ENCODE results near the gene CNEP1R1. TPM values are rescaled to one million over a fixed set of nuclear protein-coding genes. Genes with fewer than 3 reads are reported as not detected.
"Not testable (repeated sequence)": the region's sequence is repeated elsewhere in the genome, so short reads cannot be mapped to it uniquely, and the experiment has no call there.

The CNEP1R1 gene
- total and polyA plus RNA-seq, 2 of the 4 experiments (the other 2 are of a cell fraction) = 16.1 to 22.0 TPM

DNA sequence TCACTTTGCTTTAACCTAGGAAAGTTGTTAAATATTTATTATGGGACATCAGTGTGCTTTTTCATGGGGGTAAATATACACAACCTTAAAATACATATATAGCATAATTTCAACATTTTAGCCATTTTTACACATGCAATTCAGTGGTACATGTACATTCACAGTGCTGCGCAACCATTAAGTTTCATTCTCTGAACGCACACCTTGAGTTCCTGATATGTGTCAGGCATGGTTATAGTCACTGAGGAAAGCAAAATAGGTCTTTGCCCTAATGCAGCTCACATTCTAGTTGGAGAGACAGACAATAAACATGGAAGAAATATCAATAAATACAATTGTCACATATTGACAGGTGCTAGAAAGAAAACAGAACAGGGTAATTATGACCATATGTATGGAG lies 12.8 kb upstream of the CNEP1R1 start:
- TF ChIP-seq RCOR1 (IDR thresholded peaks at IDR 0.05; ENCODE audit: insufficient replicate concordance, low read length) (no peak), BHLHE40 (IDR thresholded peaks at IDR 0.05; ENCODE audit: low read depth, low read length) (no peak), MAFK (IDR thresholded peaks at IDR 0.05; ENCODE audit: low read depth, low read length) (no peak), POLR2A (IDR thresholded peaks at IDR 0.05; ENCODE audit: low read depth, low read length) (no peak), RAD21 (IDR thresholded peaks at IDR 0.05; ENCODE audit: low read length) (no peak), NFE2L2 (IDR thresholded peaks at IDR 0.05; ENCODE audit: low read depth, low read length) (no peak)
- TF ChIP-seq, protein P1, sequence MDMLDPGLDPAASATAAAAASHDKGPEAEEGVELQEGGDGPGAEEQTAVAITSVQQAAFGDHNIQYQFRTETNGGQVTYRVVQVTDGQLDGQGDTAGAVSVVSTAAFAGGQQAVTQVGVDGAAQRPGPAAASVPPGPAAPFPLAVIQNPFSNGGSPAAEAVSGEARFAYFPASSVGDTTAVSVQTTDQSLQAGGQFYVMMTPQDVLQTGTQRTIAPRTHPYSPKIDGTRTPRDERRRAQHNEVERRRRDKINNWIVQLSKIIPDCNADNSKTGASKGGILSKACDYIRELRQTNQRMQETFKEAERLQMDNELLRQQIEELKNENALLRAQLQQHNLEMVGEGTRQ (IDR thresholded peaks at IDR 0.05; ENCODE audit: low read depth, low read length) = no peak
- TF ChIP-seq, protein P2, sequence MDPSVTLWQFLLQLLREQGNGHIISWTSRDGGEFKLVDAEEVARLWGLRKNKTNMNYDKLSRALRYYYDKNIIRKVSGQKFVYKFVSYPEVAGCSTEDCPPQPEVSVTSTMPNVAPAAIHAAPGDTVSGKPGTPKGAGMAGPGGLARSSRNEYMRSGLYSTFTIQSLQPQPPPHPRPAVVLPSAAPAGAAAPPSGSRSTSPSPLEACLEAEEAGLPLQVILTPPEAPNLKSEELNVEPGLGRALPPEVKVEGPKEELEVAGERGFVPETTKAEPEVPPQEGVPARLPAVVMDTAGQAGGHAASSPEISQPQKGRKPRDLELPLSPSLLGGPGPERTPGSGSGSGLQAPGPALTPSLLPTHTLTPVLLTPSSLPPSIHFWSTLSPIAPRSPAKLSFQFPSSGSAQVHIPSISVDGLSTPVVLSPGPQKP (IDR thresholded peaks at IDR 0.05; ENCODE audit: borderline replicate concordance, low read depth, low read length) = no peak
- Histone ChIP-seq H2BK15ac (ENCODE audit: low read depth, low read length) (no peak overlapping the region), H3K14ac (replicated peaks; ENCODE audit: low read depth, low read length) (no peak overlapping the region), H3K36me3 (ENCODE audit: control insufficient read depth, insufficient read depth, low read length) (no peaks in the 10 kb centered on the region), H2BK120ac (ENCODE audit: low read depth, low read length) (no peak overlapping the region), H3K4me2 (ENCODE audit: low read depth, low read length) (no peak overlapping the region), H2BK20ac (ENCODE audit: low read depth, low read length) (no peak overlapping the region), H4K8ac (ENCODE audit: low read depth in 2 of 2, low read length in 2 of 2) (no peak overlapping the region), H2BK5ac (ENCODE audit: low read depth, low read length, poor library complexity, severe bottlenecking) (no peak overlapping the region), H3K9me1 (ENCODE audit: insufficient read depth, low read length) (no peaks in the 10 kb centered on the region), H3K27ac (ENCODE audit: insufficient read depth, low read length) (no peak overlapping the region), H3K79me1 (ENCODE audit: low read depth in 1 of 2, low read length in 2 of 2) (no peaks in the 10 kb centered on the region), H3K27me3 (ENCODE audit: control insufficient read depth, insufficient read depth, low read length) (no peaks in the 10 kb centered on the region; the same call in 1 of the 2 replicates), H3K56ac (ENCODE audit: extremely low read depth, insufficient read depth, low read length) (no peak overlapping the region), H3K18ac (ENCODE audit: low read depth, low read length) (no peak overlapping the region), H3K4me1 (ENCODE audit: control insufficient read depth, insufficient read depth, low read length) (no peaks in the 10 kb centered on the region), H4K5ac (ENCODE audit: low read depth, low read length) (no peak overlapping the region), H4K20me1 (ENCODE audit: insufficient read depth, low read length) (no peaks in the 10 kb centered on the region), H3K9me3 (ENCODE audit: control insufficient read depth, insufficient read depth, low read length) (no peaks in the 10 kb centered on the region), H4K91ac (ENCODE audit: insufficient read depth, low read depth, low read length) (no peak overlapping the region), H3K23ac (ENCODE audit: low read depth, low read length) (no peak overlapping the region), H2AK9ac (replicated peaks; ENCODE audit: low read depth, low read length, poor library complexity) (no peak overlapping the region), H3K9ac (ENCODE audit: low read depth, low read length) (no peak overlapping the region), H3K4ac (ENCODE audit: low read depth, low read length) (no peak overlapping the region), H3K4me3 (ENCODE audit: insufficient read depth, low read depth, low read length) (no peak overlapping the region), H2AFZ (replicated peaks; ENCODE audit: low read length, poor library complexity) (no peak overlapping the region), H2AK5ac (ENCODE audit: low read depth, low read length) (no peak overlapping the region)
- no TSS peak for BruUV-seq (replicated peaks)
- ChIA-PET CTCF (interaction anchor here (0.6 to 1.0 kb wide), 2 partner anchors 13 to 24 kb away, joined by 3 read pairs; partner anchors contain the start of gene CNEP1R1), POLR2A (ENCODE audit: unreplicated experiment) (no interaction called here)
- ATAC-seq (ENCODE audit: low read depth) (no peak), DNase-seq (no peak)
- in situ Hi-C loops (cut with MboI; ENCODE audit: low sequenced_read_pairs) (no loop called here), intact Hi-C loops (cut with micrococcal nuclease) (no loop called here), dilution Hi-C loops (cut with HindIII; ENCODE audit: low sequenced_read_pairs, unreplicated experiment) (no loop called here)
- no CpG with 5 or more reads among the region's 2 CpGs for WGBS, 2 experiments (ENCODE audit: extremely low coverage in 2 of 2, insufficient read length in 1 of 2)

DNA sequence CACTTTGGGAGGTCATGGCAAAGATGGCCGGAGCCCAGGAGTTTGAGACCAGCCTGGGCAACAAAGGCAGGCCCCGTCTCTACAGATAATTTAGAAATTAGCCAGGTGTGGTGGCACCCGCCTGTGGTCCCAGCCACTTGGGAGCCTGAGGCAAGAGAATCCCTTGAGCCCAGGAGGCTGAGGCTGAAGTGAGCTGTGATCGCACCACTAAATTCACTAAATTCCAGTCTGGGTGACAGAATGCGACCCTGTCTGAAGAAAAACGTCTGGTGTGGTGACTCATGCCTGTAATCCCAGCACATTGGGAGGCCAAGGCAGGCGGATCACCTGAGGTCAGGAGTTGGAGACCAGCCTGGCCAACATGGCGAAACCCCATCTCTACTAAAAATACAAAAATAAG lies 10.8 kb upstream of the CNEP1R1 start:
- DNase-seq; H3K9me1 ChIP-seq (ENCODE audit: insufficient read depth, low read length); H3K56ac ChIP-seq (ENCODE audit: extremely low read depth, insufficient read depth, low read length); H3K4me2 ChIP-seq (ENCODE audit: low read depth, low read length); H4K8ac ChIP-seq (ENCODE audit: low read depth in 2 of 2, low read length in 2 of 2); H2BK15ac ChIP-seq (ENCODE audit: low read depth, low read length); H2AFZ ChIP-seq (replicated peaks; ENCODE audit: low read length, poor library complexity); intact Hi-C loops (cut with micrococcal nuclease); H4K5ac ChIP-seq (ENCODE audit: low read depth, low read length); H2AK9ac ChIP-seq (replicated peaks; ENCODE audit: low read depth, low read length, poor library complexity); in situ Hi-C loops (cut with MboI; ENCODE audit: low sequenced_read_pairs); H3K23ac ChIP-seq (ENCODE audit: low read depth, low read length); H4K20me1 ChIP-seq (ENCODE audit: insufficient read depth, low read length); H2BK20ac ChIP-seq (ENCODE audit: low read depth, low read length); H3K4me1 ChIP-seq (ENCODE audit: control insufficient read depth, insufficient read depth, low read length); H3K4me3 ChIP-seq (ENCODE audit: insufficient read depth, low read depth, low read length); ATAC-seq (ENCODE audit: low read depth); H3K4ac ChIP-seq (ENCODE audit: low read depth, low read length); BruUV-seq (replicated peaks); H3K9me3 ChIP-seq (ENCODE audit: control insufficient read depth, insufficient read depth, low read length); H2AK5ac ChIP-seq (ENCODE audit: low read depth, low read length); H2BK120ac ChIP-seq (ENCODE audit: low read depth, low read length); H3K27ac ChIP-seq (ENCODE audit: insufficient read depth, low read length); H3K14ac ChIP-seq (replicated peaks; ENCODE audit: low read depth, low read length); H2BK5ac ChIP-seq (ENCODE audit: low read depth, low read length, poor library complexity, severe bottlenecking); H4K91ac ChIP-seq (ENCODE audit: insufficient read depth, low read depth, low read length); dilution Hi-C loops (cut with HindIII; ENCODE audit: low sequenced_read_pairs, unreplicated experiment); H3K79me1 ChIP-seq (ENCODE audit: low read depth in 1 of 2, low read length in 2 of 2); H3K36me3 ChIP-seq (ENCODE audit: control insufficient read depth, insufficient read depth, low read length); H3K9ac ChIP-seq (ENCODE audit: low read depth, low read length); CTCF ChIA-PET; H3K18ac ChIP-seq (ENCODE audit: low read depth, low read length); H3K27me3 ChIP-seq (ENCODE audit: control insufficient read depth, insufficient read depth, low read length); POLR2A ChIA-PET (ENCODE audit: unreplicated experiment): not testable (repeated sequence)
- 67% methylated on average over 3 of the region's 8 CpGs; no CpG with 5 or more reads in 1 of the 2 experiments for WGBS, 2 experiments (ENCODE audit: extremely low coverage in 2 of 2, insufficient read length in 1 of 2)
